DMS114 treated with DMSO at 0.1 percent for 48 hours (cell line): ENCODE results near the gene UBE2QL1.

Experiments
- DNase-seq: peaks from one replicate; lab custom pipeline; 2025; ENCODE audit not compliant: unreplicated experiment; lab: John Stamatoyannopoulos, UW

The UBE2QL1 gene

DNA sequence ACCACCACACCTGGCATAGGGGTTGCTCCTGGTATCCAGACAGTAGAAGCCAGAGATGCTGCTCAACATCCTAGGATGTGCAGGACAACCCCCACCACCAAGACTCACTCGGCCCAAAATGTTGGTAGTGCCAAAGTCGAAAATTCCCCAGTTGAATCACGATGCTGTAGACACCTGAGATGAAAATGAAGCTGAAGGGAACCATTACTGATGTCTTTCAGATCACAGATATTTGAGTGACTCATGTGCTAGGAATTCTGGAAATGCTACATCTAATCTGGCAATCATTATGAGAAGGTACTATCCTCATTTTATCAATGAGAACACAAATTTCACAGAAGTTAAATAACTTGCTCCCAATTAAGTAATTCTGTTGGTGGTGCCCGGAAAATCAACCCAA, 21.0 kb upstream of the UBE2QL1 start:
- DNase-seq = no peak

GRCh38 chr5:6430418-6431028, 18.1 kb upstream of the UBE2QL1 start:
- no peak for DNase-seq

- no peak for DNase-seq
Measured at GRCh38 chr5:6431214-6432195, 17.2 kb upstream of the UBE2QL1 start.

DNA sequence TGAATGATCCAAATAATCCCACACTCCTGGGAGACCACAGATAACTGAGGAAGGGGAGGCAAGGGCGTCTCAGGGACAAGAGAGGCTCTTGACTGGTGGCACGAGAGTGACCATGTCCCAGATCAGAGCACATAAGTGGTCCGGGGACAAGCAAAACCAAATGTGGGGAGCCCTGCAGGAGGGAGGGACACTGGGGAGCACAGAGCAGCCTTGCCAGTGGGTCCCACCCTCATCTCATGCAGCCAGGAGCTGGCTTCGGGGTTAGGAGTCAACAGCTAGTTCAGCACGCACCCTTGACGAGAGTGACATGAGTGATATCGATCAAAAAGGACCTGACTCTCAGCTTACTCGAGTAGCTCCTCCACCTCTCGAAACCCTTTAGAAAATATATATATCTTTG, 16.5 kb upstream of the UBE2QL1 start:
- no peak for DNase-seq

GRCh38 chr5:6434731-6435130, 13.9 kb upstream of the UBE2QL1 start:
- no peak for DNase-seq

GRCh38 chr5:6435356-6435755, 13.3 kb upstream of the UBE2QL1 start:
- no peak for DNase-seq

GRCh38 chr5:6436715-6437331, 11.8 kb upstream of the UBE2QL1 start:
- no peak for DNase-seq

- DNase-seq = no peak
Measured at GRCh38 chr5:6439588-6440550, 8.8 kb upstream of the UBE2QL1 start.

DNA sequence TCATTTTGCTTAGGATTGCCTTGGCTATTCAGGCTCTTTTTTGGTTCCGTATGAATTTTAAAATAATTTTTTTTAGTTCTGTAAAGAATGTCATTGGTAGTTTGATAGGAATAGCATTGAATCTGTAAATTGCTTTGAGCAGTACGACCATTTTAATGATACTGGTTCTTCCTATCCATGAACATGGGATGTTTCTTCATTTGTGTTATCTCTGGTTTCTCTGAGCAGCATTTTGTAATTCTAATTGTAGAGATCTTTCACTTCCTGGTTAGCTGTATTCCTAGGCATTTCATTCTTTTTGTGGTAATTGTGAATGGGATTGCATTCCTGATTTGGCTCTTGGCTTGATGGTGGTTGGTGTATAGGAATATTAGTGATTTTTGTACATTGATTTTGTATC, 6.3 kb upstream of the UBE2QL1 start:
- DNase-seq = no peak

DNA sequence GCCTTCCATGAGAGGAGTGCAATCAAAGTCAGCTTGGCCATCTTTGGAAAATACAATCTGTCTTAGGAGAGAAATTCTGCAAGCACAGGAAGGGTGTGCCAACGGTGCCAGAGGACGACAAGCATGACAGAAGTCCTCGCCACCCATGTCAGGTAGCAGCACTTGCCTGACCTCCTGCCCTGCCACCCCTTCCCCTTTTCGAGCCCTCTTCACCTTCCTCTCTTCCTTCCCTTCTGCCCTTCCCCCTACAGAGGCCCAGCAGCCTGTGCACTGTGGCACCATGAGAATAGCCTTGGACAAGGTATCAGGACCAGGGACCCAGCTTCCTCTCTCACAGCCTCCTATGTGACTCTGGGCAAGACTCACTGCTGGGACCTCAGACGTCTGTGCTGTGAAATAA, 5.3 kb upstream of the UBE2QL1 start:
- DNase-seq = no peak

DNA sequence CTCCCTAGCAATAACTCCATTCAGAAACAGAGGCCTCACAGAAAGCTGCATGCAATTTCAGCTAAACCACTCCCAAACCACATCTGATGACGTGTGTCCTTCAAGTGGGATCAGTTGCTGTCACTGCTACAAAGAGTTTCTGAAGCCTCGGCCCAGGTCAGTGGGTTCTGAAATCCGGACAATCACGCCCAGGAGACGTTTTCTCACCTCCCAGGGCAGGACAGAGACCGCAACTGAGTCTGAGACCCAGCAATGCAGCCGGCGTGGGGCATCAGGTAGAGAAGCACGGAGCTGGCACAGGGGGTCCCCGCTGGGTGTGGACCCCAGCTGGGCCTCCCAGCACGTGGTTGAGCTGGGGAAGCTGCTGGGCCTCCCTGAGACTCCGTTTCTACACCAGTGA, 2.6 kb upstream of the UBE2QL1 start:
- DNase-seq = no peak

GRCh38 chr5:6446626-6447309, 1.9 kb upstream of the UBE2QL1 start:
- no peak for DNase-seq

DNA sequence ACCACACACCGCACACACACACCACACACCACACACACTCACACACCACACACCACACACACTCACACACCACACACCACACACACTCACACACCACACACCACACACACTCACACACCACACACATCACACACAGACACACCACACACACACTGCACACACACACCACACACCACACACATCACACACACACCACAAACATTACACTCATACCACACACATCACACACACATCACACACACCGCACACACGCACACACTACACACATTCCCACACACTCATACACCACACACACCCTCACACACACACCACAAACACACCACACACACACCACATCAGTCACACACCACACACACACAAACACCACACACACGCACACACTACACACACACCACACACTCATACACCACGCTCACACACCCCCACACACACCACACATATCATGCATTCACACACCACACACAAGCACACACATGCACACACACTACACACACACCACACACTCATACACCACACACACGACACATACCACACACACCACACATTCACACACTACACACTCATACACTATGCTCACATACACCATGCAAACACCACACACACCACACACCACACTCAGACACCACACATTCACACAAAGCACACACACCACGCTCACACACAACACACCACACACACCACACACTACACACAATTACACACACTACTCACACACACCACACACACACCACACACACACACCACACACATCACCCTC, 1.1 kb upstream of the UBE2QL1 start:
- DNase-seq = no peak

DNA sequence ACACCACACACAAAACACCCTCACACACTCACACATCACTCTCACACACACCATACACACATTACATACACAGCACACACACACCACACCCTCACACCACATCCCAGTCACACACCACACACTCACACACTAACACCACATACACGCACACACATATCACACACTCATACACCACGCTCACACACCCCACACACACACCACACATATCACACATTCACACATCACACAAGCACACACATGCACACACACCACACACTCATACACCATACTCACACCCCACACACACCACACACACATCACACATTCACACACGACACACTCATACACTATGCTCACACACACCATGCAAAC, 543 bp upstream of the UBE2QL1 start:
- no peak for DNase-seq

- no peak for DNase-seq
Measured at GRCh38 chr5:6449465-6450158, 953 bp downstream of the UBE2QL1 start.

- no peak for DNase-seq
Measured at GRCh38 chr5:6450319-6450833, 1.7 kb downstream of the UBE2QL1 start.

DNA sequence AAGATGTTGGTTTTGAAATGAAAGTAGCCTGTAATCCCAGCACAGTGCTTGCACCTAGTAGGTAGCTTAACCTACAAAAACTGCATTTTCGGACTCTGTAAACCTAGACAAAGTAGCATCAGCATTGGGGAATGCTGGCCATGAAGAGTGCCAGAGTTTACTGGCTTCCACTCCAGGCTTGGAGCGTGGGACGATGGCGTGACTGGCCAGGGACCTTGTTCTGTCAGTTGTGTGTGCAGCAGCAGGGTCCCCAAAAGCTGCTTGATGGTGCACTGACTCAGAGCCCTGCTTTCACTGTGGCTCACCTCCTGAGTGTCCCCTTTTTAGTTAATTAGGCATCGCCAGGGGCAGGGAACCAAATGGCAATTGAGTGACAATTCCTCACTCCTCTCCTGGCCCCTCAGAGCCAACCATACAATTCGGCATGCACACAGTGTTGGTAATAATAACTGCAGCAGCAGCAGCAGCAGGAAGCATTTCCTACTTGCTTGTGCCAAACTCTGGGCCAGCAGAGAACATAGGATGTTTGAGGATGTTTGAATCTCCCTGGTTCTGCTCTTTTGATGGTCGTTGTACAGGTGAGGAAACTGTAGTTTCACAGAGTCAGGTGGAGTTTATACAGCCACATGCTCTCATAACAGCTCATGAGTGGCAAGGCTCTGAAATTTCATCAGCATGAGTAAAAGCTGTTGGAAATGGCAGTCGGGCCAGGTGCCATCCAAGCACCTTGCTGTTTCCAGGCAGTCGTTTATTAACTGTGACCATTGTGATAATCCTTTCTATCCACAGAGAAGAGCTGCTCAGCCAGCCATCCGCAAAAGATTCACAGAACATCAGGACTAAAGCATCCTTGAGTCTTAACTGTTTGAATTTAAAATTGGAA, 4.2 kb downstream of the UBE2QL1 start:
- DNase-seq = no peak
